H1 (cell line): Measurements from ENCODE around the gene RASSF4.

ENCODE experiments used
- CTBP2 ChIP-seq: IDR thresholded peaks from 2 replicates; pipeline ENCODE4 v1.7.0; 2011; ENCODE audit warnings: borderline replicate concordance, mild to moderate bottlenecking, moderate library complexity, mixed read lengths, low read length; ENCODE audit not compliant: insufficient read depth, insufficient read length
- TAF1 ChIP-seq: IDR thresholded peaks from 2 replicates; pipeline ENCODE4 v1.6.1; 2011; ENCODE audit warnings: mild to moderate bottlenecking, low read depth, low read length
- YY1 ChIP-seq: IDR thresholded peaks from 2 replicates; pipeline ENCODE4 v1.6.1; 2011; ENCODE audit warnings: low read depth, mild to moderate bottlenecking, low read length

- no peak for TF ChIP-seq CTBP2
- TF ChIP-seq TAF1: 0 out of 2 replicates have a peak, but pooled peaks have one; percentile 38
- no peak for TF ChIP-seq YY1
Measured at GRCh38 chr10:45044290-45044689, 84.7 kb downstream of the RASSF4 start.
